Keratinocyte (primary cell): ENCODE results near the gene PSMC3.

Experiments used
- CTCF ChIP-seq, 3 experiments: IDR thresholded peaks in 1 of 3; conservative IDR thresholded peaks in 1 of 3; optimal IDR thresholded peaks in 1 of 3; 2 replicates in 2 of 3; 3 replicates in 1 of 3; pipeline versions ENCODE3 to v1.5.1; 2011; ENCODE audit warnings: low read length in 3 of 3, mild to moderate bottlenecking in 3 of 3, moderate library complexity in 2 of 3, control low read depth in 1 of 3, inconsistent platforms in 1 of 3; ENCODE audit not compliant: insufficient read depth in 2 of 3; ENCODE audit errors: extremely low read depth in 1 of 3
- EZH2 ChIP-seq: IDR thresholded peaks from one replicate; pipeline ENCODE4 v1.6.1; 2012; ENCODE audit warnings: inconsistent platforms, mild to moderate bottlenecking, low read length, moderate library complexity

- TF ChIP-seq CTCF (optimal IDR thresholded peaks at IDR 0.05 in 1 of 3, IDR thresholded peaks at IDR 0.05 in 1 of 3, conservative IDR thresholded peaks at IDR 0.05 in 1 of 3; ENCODE audit: extremely low read depth in 1 of 3, insufficient read depth in 2 of 3, low read length in 3 of 3), result no peak
- TF ChIP-seq EZH2, result no peak
These were observed 16.5 kb downstream of the PSMC3 start for GRCh38 chr11:47409440-47410369.
